Fibroblast of pulmonary artery (primary cell): Measurements from ENCODE around the gene PATZ1.
A peak's percentile ranks its signal among the peaks of the same experiment; 100 is the strongest.
"Not testable (repeated sequence)": the region's sequence is repeated elsewhere in the genome, so short reads cannot be mapped to it uniquely, and the experiment has no call there.

ENCODE experiments used
- DNase-seq: peaks from one replicate; pipeline ENCODE4 v3.0.0-alpha.2; 2010; ENCODE audit warnings: low read depth
- H3K4me3 ChIP-seq: replicated peaks from 2 replicates; pipeline ENCODE4 v1.5.1; 2011; ENCODE audit warnings: low read depth, mild to moderate bottlenecking, control low read depth, low read length, moderate library complexity
- TF ChIP-seq, protein P1 (sequence below): IDR thresholded peaks from 2 replicates; pipeline ENCODE4 v1.5.1; 2011; ENCODE audit warnings: mild to moderate bottlenecking, control low read depth, low read length, inconsistent platforms; ENCODE audit errors: missing control alignments

The PATZ1 gene

DNA sequence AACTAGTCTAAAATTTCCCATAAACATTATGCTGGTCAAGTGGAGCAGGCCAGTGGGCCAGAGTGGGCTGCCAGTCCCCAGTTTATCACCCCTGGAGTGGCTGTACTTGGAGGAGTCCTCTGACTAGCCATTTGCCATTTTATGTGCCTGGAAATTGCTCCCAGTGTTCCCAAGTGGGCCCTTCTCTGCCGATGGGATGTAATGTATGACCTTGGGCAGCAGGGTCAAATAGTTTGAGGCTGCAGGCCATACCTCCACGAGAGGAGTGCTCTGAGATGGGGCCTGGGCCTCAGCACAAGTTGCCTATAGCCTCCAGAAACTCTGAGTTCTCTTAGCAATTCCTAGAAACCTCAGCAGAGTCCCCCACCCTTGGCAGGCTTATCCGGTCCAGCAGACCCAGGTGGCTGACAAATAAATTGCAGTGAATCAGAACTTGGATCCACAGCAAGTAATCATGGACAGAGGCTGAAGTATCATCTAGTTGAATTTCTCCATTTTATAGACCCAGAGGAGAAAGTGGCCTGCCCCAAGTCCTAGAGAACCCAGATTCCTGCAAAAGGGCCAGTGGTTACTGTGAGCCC lies 17.8 kb upstream of the PATZ1 start:
- no peak for DNase-seq
- H3K4me3 ChIP-seq = no peak overlapping the region
- TF ChIP-seq, protein P1, sequence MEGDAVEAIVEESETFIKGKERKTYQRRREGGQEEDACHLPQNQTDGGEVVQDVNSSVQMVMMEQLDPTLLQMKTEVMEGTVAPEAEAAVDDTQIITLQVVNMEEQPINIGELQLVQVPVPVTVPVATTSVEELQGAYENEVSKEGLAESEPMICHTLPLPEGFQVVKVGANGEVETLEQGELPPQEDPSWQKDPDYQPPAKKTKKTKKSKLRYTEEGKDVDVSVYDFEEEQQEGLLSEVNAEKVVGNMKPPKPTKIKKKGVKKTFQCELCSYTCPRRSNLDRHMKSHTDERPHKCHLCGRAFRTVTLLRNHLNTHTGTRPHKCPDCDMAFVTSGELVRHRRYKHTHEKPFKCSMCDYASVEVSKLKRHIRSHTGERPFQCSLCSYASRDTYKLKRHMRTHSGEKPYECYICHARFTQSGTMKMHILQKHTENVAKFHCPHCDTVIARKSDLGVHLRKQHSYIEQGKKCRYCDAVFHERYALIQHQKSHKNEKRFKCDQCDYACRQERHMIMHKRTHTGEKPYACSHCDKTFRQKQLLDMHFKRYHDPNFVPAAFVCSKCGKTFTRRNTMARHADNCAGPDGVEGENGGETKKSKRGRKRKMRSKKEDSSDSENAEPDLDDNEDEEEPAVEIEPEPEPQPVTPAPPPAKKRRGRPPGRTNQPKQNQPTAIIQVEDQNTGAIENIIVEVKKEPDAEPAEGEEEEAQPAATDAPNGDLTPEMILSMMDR = no peak

DNA sequence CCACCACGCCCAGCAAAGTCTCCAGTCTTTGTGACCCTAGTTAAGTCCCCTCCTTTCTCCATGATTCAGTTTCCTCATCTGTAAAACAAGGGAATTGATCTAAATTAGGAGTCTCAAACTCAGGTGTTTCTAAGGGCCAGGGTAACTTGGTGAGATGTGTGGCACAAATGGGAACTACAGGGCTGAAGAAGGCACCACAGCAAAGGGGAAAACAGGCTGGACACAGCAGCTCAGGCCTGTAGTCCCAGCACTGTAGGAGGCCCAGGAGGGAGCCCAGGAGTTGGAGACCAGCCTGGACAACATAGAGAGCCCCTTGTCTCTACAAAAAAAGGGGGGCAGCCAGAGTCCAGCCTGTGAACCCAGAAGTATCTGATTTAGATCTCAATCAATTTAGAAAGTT lies 15.6 kb upstream of the PATZ1 start:
- no peak for DNase-seq
- TF ChIP-seq, protein P1 = no peak
- no peak overlapping the region for H3K4me3 ChIP-seq

DNA sequence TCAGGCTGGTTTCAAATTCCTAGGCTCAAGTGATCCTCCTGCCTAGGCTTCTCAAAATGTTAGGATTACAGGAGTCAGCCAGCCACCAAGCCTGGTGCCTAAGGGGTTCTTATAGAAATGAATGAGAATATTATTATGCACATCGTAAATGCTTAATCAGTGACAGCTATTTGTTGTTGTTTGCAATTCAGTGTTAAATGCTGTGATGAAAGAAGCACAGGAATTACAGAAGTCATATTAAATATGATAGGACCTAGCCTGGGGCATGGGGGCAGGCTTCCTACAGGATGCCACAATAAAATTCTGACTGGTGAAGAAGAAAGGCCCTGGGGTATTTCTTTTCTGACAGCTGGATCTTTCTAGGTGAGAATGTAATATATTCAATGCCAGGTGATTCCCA lies 13.9 kb upstream of the PATZ1 start:
- TF ChIP-seq, protein P1 = no peak
- DNase-seq = no peak
- H3K4me3 ChIP-seq = no peak overlapping the region

DNA sequence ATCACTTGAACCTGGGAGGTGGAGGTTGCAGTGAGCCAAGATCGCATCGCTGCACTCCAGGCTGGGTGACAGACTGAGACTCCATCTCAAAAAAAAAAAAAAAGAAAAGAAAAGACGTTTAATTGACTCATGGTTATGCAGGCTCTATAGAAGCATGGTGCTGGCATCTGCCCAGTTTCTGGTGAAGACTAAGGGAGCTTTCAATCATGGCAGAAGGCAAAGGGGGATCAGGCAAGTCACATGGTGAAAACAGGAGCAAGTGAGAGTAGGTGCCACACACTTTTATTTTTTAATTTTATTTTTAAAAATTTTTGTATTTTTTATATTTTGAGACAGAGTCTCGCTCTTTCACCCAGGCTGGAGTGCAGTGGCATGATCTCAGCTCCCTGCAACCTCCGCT lies 8.4 kb upstream of the PATZ1 start:
- no peak overlapping the region for H3K4me3 ChIP-seq
- TF ChIP-seq, protein P1 = no peak

DNA sequence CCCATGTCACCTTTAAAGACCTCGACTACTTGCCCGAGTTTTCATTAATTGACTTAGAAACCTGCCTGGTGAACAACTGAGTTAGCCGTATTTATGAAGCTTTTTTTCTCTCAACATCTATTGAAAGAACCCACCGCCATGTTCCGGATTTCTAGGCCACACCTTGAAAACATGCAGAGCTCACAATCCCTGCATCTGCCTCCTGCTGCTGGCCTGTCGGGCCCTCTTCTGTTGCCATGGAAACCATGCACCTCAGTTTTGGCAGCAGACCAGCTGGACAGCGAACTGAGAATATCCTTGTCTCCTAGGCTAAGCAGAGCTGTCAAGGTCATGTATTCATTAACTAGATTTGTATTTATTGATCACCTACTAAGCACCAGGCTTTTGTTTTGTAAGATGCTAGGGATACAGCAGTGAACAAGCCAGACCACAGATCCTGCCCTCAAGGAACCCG lies 4.3 kb upstream of the PATZ1 start:
- DNase-seq = peak; percentile 31
- TF ChIP-seq, protein P1 = no peak

More for the DNA sequence above, 8.4 kb upstream of the PATZ1 start:
- no peak for DNase-seq

DNA sequence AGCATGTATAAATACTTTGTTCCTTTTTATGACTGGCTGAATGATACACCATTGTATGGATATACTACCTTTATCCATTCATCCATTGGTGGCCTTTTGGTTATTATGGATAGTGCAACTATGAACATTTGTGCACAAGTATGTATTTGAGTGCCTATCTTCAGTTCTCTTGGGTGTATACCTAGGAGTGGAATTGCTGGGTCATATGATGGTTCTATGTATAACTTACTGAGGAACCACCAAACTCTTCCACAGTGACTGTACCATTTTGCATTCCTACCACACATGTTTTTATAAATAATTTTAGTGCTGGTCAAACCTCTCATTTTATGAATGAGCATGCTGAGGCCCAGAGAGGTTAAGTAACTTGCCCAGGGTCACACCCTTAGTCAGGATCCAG lies 3.8 kb upstream of the PATZ1 start:
- DNase-seq = no peak
- TF ChIP-seq, protein P1 = no peak
- H3K4me3 ChIP-seq = no peak overlapping the region

More for the DNA sequence above, 4.3 kb upstream of the PATZ1 start:
- no peak overlapping the region for H3K4me3 ChIP-seq

DNA sequence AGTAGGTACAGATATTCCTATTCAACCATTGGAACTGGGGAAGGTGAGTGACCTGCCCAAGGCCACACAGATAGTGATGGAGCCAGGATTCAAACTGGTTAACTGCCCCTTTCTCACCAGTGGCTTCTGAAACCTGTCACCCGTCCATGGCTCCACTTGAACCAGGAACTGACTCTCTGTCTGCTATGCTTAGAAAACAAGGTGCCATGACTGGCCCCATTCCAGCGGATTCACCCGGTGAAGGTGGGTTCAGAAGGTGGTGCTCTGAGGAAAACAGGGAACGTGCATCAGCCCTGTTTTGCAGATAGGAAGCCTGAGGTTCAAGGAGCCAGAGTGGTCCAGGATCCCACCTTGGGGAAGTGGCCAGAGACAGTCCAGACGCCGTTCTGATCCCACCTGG lies 2.6 kb upstream of the PATZ1 start:
- no peak for DNase-seq
- TF ChIP-seq, protein P1 = no peak
- H3K4me3 ChIP-seq = no peak overlapping the region

DNA sequence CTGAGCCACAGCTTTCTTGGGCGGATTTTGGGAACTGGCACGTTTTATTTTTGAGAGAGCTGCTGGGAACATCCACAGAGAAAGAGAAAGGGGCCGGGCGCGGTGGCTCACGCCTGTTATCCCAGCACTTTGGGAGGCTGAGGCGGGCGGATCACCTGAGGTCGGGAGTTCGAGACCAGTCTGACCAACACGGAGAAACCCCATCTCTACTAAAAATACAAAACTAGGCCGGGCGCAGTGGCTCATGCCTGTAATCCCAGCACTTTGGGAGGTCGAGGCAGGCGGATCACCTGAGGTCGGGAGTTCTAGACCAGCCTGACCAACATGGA lies 1.8 kb upstream of the PATZ1 start:
- DNase-seq = not testable (repeated sequence)
- H3K4me3 ChIP-seq = peak overlapping the region; percentile 68
